Measurements from ENCODE around the gene ATP6V1C2. TPM values are rescaled to one million over a fixed set of nuclear protein-coding genes. Genes with fewer than 3 reads are reported as not detected.

Gene ATP6V1C2
- total RNA-seq, 1 experiment from 2014 or later = 2.0 TPM

- Histone ChIP-seq H3K9me2 (ENCODE audit: insufficient read depth) (no peaks in the 10 kb centered on the region), H3K79me2 (ENCODE audit: insufficient read depth, low read length) (no peaks in the 10 kb centered on the region), H3K9me3 (ENCODE audit: control insufficient read depth in 1 of 2, insufficient read depth in 1 of 2, low read depth in 1 of 2, low read length in 2 of 2) (no peaks in the 10 kb centered on the region), H3K4me3 (replicated peaks in 1 of 2; ENCODE audit: low read depth in 1 of 2, low read length in 2 of 2) (no peak overlapping the region), H4K20me1 (ENCODE audit: insufficient read depth) (no peaks in the 10 kb centered on the region), H3K27me3 (ENCODE audit: insufficient read depth, low read length) (no peaks in the 10 kb centered on the region), H3K4me1 (ENCODE audit: control insufficient read depth in 1 of 2, insufficient read depth in 2 of 2, low read length in 2 of 2) (peaks cover 0 to 10% of the 10 kb centered on the region in 2 experiments; a peak in 1 of 4 replicates), H3K4me2 (ENCODE audit: low read length) (no peak overlapping the region), H2AFZ (ENCODE audit: low read depth, low read length, poor library complexity, severe bottlenecking) (no peak overlapping the region), H3K9ac (ENCODE audit: low read length) (no peak overlapping the region), H3K36me3 (ENCODE audit: control insufficient read depth in 1 of 2, insufficient read depth in 2 of 2, low read length in 2 of 2) (no peaks in the 10 kb centered on the region), H3K27ac (ENCODE audit: low read depth, low read length) (no peak overlapping the region)
- no TSS peak for BruUV-seq (replicated peaks)
- ChIA-PET RAD21 (ENCODE audit: low non-redundant PET in 1 of 2, low total read pairs in 2 of 2, uncharacterized antibody in 2 of 2, unreplicated experiment in 2 of 2) (no interaction called here), POLR2A (no interaction called here), CTCF (no interaction called here)
- ATAC-seq (no peak), DNase-seq (ENCODE audit: low read depth, low spot score) (no peak)
- intact Hi-C loops (cut with micrococcal nuclease) = no loop called here
- TF ChIP-seq JUND (IDR thresholded peaks at IDR 0.05) (no peak), EZH2 (IDR thresholded peaks at IDR 0.05) (no peak), ZBTB33 (IDR thresholded peaks at IDR 0.05; ENCODE audit: extremely low read depth, insufficient replicate concordance, low read length) (no peak), EGR1 (IDR thresholded peaks at IDR 0.05; ENCODE audit: low read depth) (no peak), SP1 (IDR thresholded peaks at IDR 0.05; ENCODE audit: low read depth) (no peak), CEBPB (IDR thresholded peaks at IDR 0.05; ENCODE audit: low read depth) (no peak), POLR2A (IDR thresholded peaks at IDR 0.05; ENCODE audit: borderline replicate concordance, extremely low read depth, insufficient read depth, insufficient read length) (no peak), EZH2phosphoT487 (IDR thresholded peaks at IDR 0.05; ENCODE audit: borderline replicate concordance) (no peak), POLR2AphosphoS5 (IDR thresholded peaks at IDR 0.05; ENCODE audit: low read depth, low read length) (no peak), ZNF274 (IDR thresholded peaks at IDR 0.05; ENCODE audit: low read depth, low read length) (no peak), TCF7L2 (IDR thresholded peaks at IDR 0.05; ENCODE audit: borderline replicate concordance, extremely low read depth, insufficient read depth, insufficient read length) (no peak)
- TF ChIP-seq, protein P1, sequence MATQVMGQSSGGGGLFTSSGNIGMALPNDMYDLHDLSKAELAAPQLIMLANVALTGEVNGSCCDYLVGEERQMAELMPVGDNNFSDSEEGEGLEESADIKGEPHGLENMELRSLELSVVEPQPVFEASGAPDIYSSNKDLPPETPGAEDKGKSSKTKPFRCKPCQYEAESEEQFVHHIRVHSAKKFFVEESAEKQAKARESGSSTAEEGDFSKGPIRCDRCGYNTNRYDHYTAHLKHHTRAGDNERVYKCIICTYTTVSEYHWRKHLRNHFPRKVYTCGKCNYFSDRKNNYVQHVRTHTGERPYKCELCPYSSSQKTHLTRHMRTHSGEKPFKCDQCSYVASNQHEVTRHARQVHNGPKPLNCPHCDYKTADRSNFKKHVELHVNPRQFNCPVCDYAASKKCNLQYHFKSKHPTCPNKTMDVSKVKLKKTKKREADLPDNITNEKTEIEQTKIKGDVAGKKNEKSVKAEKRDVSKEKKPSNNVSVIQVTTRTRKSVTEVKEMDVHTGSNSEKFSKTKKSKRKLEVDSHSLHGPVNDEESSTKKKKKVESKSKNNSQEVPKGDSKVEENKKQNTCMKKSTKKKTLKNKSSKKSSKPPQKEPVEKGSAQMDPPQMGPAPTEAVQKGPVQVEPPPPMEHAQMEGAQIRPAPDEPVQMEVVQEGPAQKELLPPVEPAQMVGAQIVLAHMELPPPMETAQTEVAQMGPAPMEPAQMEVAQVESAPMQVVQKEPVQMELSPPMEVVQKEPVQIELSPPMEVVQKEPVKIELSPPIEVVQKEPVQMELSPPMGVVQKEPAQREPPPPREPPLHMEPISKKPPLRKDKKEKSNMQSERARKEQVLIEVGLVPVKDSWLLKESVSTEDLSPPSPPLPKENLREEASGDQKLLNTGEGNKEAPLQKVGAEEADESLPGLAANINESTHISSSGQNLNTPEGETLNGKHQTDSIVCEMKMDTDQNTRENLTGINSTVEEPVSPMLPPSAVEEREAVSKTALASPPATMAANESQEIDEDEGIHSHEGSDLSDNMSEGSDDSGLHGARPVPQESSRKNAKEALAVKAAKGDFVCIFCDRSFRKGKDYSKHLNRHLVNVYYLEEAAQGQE (IDR thresholded peaks at IDR 0.05; ENCODE audit: low read depth) = no peak
- TF ChIP-seq, protein P2, sequence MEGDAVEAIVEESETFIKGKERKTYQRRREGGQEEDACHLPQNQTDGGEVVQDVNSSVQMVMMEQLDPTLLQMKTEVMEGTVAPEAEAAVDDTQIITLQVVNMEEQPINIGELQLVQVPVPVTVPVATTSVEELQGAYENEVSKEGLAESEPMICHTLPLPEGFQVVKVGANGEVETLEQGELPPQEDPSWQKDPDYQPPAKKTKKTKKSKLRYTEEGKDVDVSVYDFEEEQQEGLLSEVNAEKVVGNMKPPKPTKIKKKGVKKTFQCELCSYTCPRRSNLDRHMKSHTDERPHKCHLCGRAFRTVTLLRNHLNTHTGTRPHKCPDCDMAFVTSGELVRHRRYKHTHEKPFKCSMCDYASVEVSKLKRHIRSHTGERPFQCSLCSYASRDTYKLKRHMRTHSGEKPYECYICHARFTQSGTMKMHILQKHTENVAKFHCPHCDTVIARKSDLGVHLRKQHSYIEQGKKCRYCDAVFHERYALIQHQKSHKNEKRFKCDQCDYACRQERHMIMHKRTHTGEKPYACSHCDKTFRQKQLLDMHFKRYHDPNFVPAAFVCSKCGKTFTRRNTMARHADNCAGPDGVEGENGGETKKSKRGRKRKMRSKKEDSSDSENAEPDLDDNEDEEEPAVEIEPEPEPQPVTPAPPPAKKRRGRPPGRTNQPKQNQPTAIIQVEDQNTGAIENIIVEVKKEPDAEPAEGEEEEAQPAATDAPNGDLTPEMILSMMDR (IDR thresholded peaks at IDR 0.05 in 2 of 3, conservative IDR thresholded peaks at IDR 0.05 in 1 of 3; ENCODE audit: borderline replicate concordance in 1 of 3, insufficient read depth in 1 of 3, low read depth in 2 of 3, low read length in 2 of 3) = no peak
These were observed 37.8 kb downstream of the ATP6V1C2 start for GRCh38 chr2:10759151-10759714.

Measured in HCT116 (cell line).